Fibroblast of lung (primary cell): Measurements from ENCODE around the gene PRIM1.

Experiments
- CTCF ChIP-seq, 2 donors: IDR thresholded peaks in 1 of 2; conservative IDR thresholded peaks in 1 of 2; 1 replicate in 1 of 2; 2 replicates in 1 of 2; pipeline ENCODE4 v1.5.1; 2011 to 2012; ENCODE audit warnings: low read length in 2 of 2, control low read depth in 1 of 2, inconsistent platforms in 1 of 2, low read depth in 1 of 2, mild to moderate bottlenecking in 1 of 2
- EZH2 ChIP-seq: IDR thresholded peaks from 2 replicates; pipeline ENCODE4 v1.5.1; 2012; ENCODE audit warnings: low read length, control low read depth, mild to moderate bottlenecking; ENCODE audit errors: missing control alignments

DNA sequence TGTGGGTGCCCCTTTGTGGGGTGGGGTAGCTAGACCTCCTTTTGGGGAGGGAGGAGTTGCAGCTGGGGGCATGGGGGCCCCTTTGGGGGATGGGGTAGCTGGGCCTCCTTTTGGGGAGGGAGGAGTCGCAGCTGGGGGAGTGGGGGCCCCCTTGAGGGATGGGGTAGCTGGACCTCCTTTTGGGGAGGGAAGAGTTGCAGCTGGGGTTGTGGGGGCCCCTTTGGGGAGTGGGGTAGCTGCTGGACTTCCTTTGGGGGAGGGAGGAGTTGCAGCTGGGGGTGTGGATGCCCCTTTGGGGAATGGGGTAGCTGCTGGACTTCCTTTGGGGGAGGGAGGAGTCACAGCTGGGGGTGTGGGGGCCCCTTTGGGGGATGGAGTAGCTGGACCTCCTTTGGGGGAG is 34.0 kb downstream of the PRIM1 start:
- TF ChIP-seq CTCF (conservative IDR thresholded peaks at IDR 0.05 in 1 of 2, IDR thresholded peaks at IDR 0.05 in 1 of 2; ENCODE audit: low read depth in 1 of 2, low read length in 2 of 2): no peak
- no peak for TF ChIP-seq EZH2
